OCI-LY3 (cell line): ENCODE data around the gene DDAH2.

ENCODE experiments used
- H2AFZ ChIP-seq: fragments of 200-600, 300-600 bp; shearing (Covaris generic); 2 replicates; pipeline ENCODE4 v1.6.0; 2014; ENCODE audit warnings: antibody characterized with exemption, low read depth, low read length
- H3K27ac ChIP-seq: fragments of 200-600, 300-600 bp; sonication (generic); 2 replicates; pipeline ENCODE4 v1.5.1; 2014; ENCODE audit warnings: mild to moderate bottlenecking, low read length, moderate library complexity, mixed read lengths
- H3K27me3 ChIP-seq: fragments of 200-600, 300-600 bp; sonication (generic); 2 replicates; pipeline ENCODE4 v1.6.1; 2014; ENCODE audit warnings: low read depth, low read length, mixed read lengths
- H3K36me3 ChIP-seq: fragments of 200-600, 300-600 bp; sonication (generic); replicated peaks from 2 replicates; pipeline ENCODE3; 2014; ENCODE audit warnings: low read depth, low read length, mixed read lengths
- H3K4me1 ChIP-seq: fragments of 300-600, 200-600 bp; sonication (generic); 2 replicates; pipeline ENCODE4 v1.6.1; 2014; ENCODE audit warnings: low read length, mixed read lengths
- H3K4me2 ChIP-seq: fragments of 200-600, 300-600 bp; sonication (generic); 2 replicates; pipeline ENCODE4 v1.6.1; 2014; ENCODE audit warnings: low read length, mixed read lengths
- H3K4me3 ChIP-seq: fragments of 300-600, 200-600 bp; sonication (generic); 2 replicates; pipeline ENCODE4 v1.5.1; 2014; ENCODE audit warnings: antibody characterized with exemption, mild to moderate bottlenecking, low read length, moderate library complexity
- H3K79me2 ChIP-seq: fragments of 300-600, 200-600 bp; shearing (Covaris generic); 2 replicates; pipeline ENCODE4 v1.6.1; 2014; ENCODE audit warnings: mild to moderate bottlenecking, low read length, mixed read lengths
- H3K9ac ChIP-seq: fragments of 300-600, 200-600 bp; shearing (Covaris generic); 2 replicates; pipeline ENCODE4 v1.6.0; 2014; ENCODE audit warnings: mild to moderate bottlenecking, low read length, moderate library complexity
- H3K9me3 ChIP-seq: fragments of 200-600, 300-600 bp; shearing (Covaris generic); 2 replicates; pipeline ENCODE4 v1.6.1; 2014; ENCODE audit warnings: low read length, mixed read lengths; ENCODE audit not compliant: insufficient read depth
- H4K20me1 ChIP-seq: fragments of 200-600, 300-600 bp; sonication (generic); 2 replicates; pipeline ENCODE4 v1.6.1; 2016; ENCODE audit warnings: low read length, mixed read lengths; ENCODE audit not compliant: insufficient read depth
- EZH2phosphoT487 ChIP-seq: fragments of 200-600 bp; shearing (Covaris generic); IDR thresholded peaks from 2 replicates; pipeline ENCODE4 v1.6.1; 2018; ENCODE audit warnings: antibody characterized with exemption, mixed run types, low read depth
- TF ChIP-seq, protein P1 (sequence below): fragments of 200-600, 300-600 bp; sonication (generic); IDR thresholded peaks from 2 replicates; pipeline ENCODE4 v1.5.1; 2014; ENCODE audit warnings: antibody characterized with exemption, low read length, low read depth

DDAH2 gene

DNA sequence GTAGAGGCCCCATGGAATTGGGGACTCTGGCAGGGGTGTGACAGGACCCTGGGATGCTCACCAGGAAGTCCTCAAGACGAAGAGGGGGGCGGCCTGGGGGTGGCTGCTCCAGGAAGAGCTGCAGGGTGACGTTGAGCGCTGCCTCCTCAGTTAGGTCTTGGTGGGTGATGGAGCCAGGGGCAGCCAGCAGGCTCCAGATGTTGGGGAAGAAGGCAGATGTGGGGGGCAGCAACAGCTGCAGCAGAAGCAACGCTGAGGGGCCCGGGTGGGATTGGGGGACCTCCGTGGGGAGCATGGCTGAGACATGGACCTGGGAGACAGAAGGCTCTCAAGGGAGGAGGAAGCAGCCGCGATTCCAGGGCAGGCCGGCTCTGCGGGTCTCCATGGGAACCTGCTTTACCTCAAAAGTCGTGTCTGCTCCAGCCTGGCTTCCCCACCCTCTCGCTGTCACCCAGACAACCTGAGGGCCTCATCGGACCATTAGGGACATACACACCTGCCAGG lies 47.4 kb upstream of the DDAH2 start:
- peaks cover 7% of the 10 kb centered on the region for H3K36me3 ChIP-seq
- no peaks in the 10 kb centered on the region for H4K20me1 ChIP-seq
- H3K9me3 ChIP-seq, result no peaks in the 10 kb centered on the region
- H3K4me3 ChIP-seq, result no peak overlapping the region
- no peak overlapping the region for H3K4me2 ChIP-seq
- no peaks in the 10 kb centered on the region for H3K79me2 ChIP-seq
- TF ChIP-seq EZH2phosphoT487, result no peak
- TF ChIP-seq, protein P1, sequence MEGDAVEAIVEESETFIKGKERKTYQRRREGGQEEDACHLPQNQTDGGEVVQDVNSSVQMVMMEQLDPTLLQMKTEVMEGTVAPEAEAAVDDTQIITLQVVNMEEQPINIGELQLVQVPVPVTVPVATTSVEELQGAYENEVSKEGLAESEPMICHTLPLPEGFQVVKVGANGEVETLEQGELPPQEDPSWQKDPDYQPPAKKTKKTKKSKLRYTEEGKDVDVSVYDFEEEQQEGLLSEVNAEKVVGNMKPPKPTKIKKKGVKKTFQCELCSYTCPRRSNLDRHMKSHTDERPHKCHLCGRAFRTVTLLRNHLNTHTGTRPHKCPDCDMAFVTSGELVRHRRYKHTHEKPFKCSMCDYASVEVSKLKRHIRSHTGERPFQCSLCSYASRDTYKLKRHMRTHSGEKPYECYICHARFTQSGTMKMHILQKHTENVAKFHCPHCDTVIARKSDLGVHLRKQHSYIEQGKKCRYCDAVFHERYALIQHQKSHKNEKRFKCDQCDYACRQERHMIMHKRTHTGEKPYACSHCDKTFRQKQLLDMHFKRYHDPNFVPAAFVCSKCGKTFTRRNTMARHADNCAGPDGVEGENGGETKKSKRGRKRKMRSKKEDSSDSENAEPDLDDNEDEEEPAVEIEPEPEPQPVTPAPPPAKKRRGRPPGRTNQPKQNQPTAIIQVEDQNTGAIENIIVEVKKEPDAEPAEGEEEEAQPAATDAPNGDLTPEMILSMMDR, result no peak
- no peak overlapping the region for H2AFZ ChIP-seq
- H3K9ac ChIP-seq, result no peak overlapping the region
- no peak overlapping the region for H3K27ac ChIP-seq
- H3K4me1 ChIP-seq, result peaks cover 7% of the 10 kb centered on the region
- no peaks in the 10 kb centered on the region for H3K27me3 ChIP-seq

- H3K79me2 ChIP-seq, result no peaks in the 10 kb centered on the region
- no peak overlapping the region for H2AFZ ChIP-seq
- H3K36me3 ChIP-seq, result peaks cover 6% of the 10 kb centered on the region
- no peaks in the 10 kb centered on the region for H4K20me1 ChIP-seq
- no peak overlapping the region for H3K4me3 ChIP-seq
- no peaks in the 10 kb centered on the region for H3K27me3 ChIP-seq
- no peak overlapping the region for H3K4me2 ChIP-seq
- H3K9ac ChIP-seq, result no peak overlapping the region
- H3K27ac ChIP-seq, result no peak overlapping the region
- no peaks in the 10 kb centered on the region for H3K9me3 ChIP-seq
- no peak for TF ChIP-seq EZH2phosphoT487
- TF ChIP-seq, protein P1, result no peak
- H3K4me1 ChIP-seq, result peaks cover 7% of the 10 kb centered on the region
Measured at GRCh38 chr6:31775633-31776484, 46.8 kb upstream of the DDAH2 start.

DNA sequence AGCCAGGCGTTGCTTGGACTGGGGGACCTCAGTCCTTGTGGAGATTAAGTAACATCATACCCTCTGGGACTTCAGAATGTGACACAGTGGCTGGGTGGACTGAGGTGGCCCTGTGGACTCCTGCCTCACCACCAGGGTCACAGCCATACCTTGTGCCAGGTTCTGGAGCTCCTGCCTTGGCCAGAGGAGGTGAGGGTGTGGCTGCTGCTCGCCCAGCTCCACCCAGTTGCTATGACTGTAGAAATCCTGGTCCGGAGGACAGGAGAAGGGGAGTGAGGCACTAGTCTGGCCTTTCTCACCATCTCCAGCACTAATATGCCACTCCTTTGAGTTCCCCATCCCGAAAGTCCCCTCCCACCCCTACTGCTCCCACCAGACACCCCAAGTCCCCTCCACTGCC lies 46.1 kb upstream of the DDAH2 start:
- Histone ChIP-seq H3K27me3 (no peaks in the 10 kb centered on the region), H2AFZ (no peak overlapping the region), H3K9ac (no peak overlapping the region), H3K4me3 (no peak overlapping the region), H3K79me2 (no peaks in the 10 kb centered on the region), H3K27ac (no peak overlapping the region), H3K9me3 (no peaks in the 10 kb centered on the region), H4K20me1 (no peaks in the 10 kb centered on the region), H3K4me2 (no peak overlapping the region), H3K4me1 (peaks cover 7% of the 10 kb centered on the region), H3K36me3 (no peaks in the 10 kb centered on the region)
- TF ChIP-seq EZH2phosphoT487, result no peak
- TF ChIP-seq, protein P1, result no peak

- no peaks in the 10 kb centered on the region for H3K36me3 ChIP-seq
- H3K4me2 ChIP-seq, result no peak overlapping the region
- TF ChIP-seq EZH2phosphoT487, result no peak
- TF ChIP-seq, protein P1, result no peak
- no peaks in the 10 kb centered on the region for H3K79me2 ChIP-seq
- no peak overlapping the region for H3K9ac ChIP-seq
- H3K27ac ChIP-seq, result no peak overlapping the region
- no peaks in the 10 kb centered on the region for H3K9me3 ChIP-seq
- no peak overlapping the region for H2AFZ ChIP-seq
- peaks cover 2% of the 10 kb centered on the region for H3K4me1 ChIP-seq
- no peak overlapping the region for H3K4me3 ChIP-seq
- no peaks in the 10 kb centered on the region for H4K20me1 ChIP-seq
- H3K27me3 ChIP-seq, result no peaks in the 10 kb centered on the region
Measured at GRCh38 chr6:31771992-31772358, 42.9 kb upstream of the DDAH2 start.
